Left renal cortex interstitium (tissue), 4 donors: Measurements from ENCODE around the gene LYRM1. TPM values are rescaled to one million over a fixed set of nuclear protein-coding genes. Genes with fewer than 3 reads are reported as not detected.
A peak's percentile ranks its signal among the peaks of the same experiment; 100 is the strongest.

Experiments
- DNase-seq, 4 donors: peaks; one replicate each; pipeline ENCODE4 v3.0.0-alpha.2; 2013; ENCODE audit warnings: low read depth in 4 of 4, low spot score in 2 of 4, missing footprints in 1 of 4
- polyA plus RNA-seq, 4 donors: library from polyadenylated mRNA; unstranded; fragments of 120-200 nt; gene quantifications; one replicate each; pipeline ENCODE4 v1.2.1, GENCODE V29; 2013; ENCODE audit not compliant: insufficient read length in 4 of 4

LYRM1 gene
- polyA plus RNA-seq, 4 donors, result 45.1 to 53.7 (median 47.4) TPM

DNA sequence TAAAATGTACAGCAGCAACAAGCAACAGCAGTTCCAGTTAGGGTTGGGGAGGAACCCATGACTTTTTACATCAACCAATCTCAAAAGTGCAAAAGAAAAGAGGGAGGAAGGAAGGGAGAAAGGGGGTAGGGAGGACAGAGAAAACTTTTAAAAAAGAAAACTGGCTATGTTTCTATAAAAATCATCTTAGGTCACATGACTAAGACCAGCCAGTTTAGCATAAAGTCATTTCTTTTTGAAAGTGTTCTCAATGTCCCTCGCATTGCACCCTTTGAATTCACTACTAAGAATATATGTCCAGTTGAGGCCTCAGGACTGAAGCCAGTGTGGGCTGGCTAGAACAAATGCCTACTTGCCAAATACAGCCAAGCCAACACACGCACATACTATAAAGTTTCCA, 29.3 kb upstream of the LYRM1 start:
- DNase-seq, result no peak

GRCh38 chr16:20871941-20872815, 28.4 kb upstream of the LYRM1 start:
- DNase-seq, result no peak

GRCh38 chr16:20873331-20873730, 27.2 kb upstream of the LYRM1 start:
- no peak for DNase-seq

DNA sequence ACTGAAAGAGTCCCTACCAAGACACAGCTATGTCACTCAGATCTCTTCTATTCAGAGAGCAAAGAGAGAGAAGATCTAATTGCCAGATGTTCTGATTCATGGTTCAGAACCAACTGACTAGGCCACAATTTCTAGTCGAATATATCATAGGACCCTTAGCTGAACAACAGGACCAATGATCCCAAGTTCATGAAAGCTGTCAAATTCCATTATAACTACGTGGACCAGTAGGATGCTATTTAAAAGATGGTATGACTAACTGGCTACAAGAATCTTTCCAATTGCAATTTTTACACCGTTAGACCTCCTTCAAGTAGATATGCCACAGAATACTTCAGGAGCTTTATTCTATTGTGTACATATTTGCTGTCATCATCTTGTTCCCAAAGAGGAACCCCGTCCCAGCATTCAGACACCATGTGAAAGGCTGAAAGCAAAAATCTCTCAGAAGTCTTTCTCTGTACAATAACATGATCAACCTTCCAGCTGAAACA, 26.4 kb upstream of the LYRM1 start:
- no peak for DNase-seq

- no peak for DNase-seq
These were observed 25.3 kb upstream of the LYRM1 start for GRCh38 chr16:20875355-20875650.

DNA sequence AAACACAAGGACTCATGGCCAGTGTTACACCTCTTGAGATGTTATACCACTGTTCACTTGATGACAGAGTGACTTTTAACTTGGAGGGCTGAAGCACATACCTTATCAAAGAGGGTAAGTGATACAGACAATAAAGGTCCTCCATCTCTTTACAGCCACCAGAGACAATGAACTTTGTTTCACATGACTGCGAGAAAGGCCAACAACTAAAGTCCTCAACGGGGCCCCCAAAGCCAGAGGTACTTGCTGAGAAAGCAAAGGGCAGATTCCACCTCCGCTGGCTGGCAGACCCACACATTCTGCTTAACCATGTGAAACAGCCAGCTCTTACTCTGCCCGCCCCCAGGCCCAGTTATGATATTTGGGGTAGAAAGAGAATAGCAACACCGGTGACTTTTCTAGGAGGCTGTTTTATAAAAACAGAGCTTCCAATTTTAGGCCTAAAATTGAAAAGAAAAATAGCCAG, 21.9 kb upstream of the LYRM1 start:
- DNase-seq, result peak in 1 of 4 donors; percentile 32

GRCh38 chr16:20879175-20880040, 21.2 kb upstream of the LYRM1 start:
- DNase-seq, result no peak

DNA sequence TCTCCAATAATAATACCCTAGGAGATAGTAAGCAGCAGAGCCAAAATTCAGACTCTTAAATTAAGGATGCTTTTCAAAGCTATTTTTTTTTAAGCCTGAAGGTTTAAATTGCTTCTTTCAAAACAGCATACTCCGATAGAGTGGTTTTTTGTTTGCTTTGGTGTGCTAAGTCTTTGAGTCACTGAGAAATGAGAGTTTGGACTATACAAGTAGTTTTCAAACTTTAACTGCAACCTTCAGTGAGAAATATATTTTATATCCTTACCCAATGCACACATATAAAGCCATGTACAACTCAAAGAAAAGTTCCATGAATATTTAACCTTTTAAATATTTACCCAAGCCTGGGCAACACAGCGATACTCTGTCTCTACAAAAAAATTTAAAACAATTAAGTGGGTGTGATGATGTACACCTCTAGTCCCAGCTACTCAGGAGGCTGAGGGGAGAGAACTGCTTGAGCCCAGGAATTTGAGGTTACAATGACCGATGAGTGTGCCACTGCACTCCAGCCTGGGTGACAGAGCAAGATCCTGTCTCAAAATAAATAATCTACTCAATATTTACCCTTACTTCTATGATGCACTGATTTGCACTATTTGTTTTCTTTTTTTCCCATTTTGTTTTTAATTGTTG, 19.6 kb upstream of the LYRM1 start:
- no peak for DNase-seq

- no peak for DNase-seq
These were observed 19.1 kb upstream of the LYRM1 start for GRCh38 chr16:20881503-20881878.

DNA sequence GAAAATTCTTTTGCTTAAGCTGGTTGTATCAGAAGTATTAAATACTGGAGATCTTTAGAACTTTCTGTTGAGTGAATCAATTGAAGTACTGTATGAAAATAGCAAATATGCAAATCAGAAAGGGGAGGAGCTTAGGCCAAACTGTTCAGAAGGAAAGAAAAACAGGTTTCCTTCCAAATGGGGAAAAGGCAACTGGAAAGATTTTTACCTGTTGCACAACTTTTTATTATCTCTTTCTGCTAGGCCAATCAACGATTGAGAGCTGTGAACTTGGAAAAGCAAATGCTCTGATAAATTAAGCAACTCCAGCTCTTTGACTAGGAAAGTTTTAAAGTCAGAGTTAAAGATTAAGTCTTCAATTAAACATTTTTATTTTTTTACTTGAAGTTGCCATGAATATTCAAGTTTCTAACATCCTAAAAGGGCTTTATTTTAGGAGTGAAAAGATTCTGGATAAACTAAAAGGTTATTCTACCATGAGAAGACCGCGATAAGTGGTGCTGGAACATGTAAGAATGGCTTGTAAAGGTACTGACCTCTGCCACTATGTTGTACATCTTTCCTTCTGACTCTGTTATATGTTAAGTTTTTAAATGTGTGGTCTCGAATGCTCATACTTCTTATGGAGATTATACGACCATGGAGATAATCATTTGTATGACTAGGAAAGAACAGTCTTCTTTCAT, 16.9 kb upstream of the LYRM1 start:
- DNase-seq, result no peak

DNA sequence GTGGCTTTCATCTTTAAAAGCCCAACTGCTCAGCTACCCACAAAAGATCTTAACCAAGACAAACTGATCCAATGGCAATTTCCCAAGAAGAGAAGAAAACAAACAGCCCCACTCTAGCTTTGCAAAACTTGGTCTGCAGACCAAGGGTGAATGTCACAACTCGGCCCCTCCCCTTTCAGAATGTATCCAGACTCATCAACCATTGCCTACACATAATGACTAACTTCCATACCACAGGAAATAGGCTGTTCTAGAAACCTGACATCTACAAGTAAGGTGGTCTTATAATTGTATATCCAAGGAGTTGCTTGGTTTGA, 16.4 kb upstream of the LYRM1 start:
- no peak for DNase-seq

GRCh38 chr16:20886320-20886719, 14.3 kb upstream of the LYRM1 start:
- DNase-seq, result no peak

DNA sequence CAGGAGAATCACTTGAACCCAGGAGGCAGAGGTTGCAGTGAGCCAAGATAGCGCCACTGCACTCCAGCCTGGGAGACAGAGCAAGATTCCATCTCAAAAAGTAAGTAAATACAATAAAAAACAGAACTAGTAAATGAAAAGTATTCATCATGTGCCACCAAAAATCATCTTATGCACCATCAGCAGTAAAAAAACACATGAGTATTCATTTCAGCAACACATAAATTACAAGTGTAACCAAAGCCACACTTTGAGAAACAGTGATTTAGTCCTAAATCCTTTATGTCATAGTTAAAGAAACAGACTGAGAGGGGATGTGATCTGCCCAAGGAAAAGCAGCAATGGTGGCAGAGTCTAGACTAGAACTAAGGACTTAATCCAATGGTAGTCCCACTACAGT, 13.4 kb upstream of the LYRM1 start:
- no peak for DNase-seq

DNA sequence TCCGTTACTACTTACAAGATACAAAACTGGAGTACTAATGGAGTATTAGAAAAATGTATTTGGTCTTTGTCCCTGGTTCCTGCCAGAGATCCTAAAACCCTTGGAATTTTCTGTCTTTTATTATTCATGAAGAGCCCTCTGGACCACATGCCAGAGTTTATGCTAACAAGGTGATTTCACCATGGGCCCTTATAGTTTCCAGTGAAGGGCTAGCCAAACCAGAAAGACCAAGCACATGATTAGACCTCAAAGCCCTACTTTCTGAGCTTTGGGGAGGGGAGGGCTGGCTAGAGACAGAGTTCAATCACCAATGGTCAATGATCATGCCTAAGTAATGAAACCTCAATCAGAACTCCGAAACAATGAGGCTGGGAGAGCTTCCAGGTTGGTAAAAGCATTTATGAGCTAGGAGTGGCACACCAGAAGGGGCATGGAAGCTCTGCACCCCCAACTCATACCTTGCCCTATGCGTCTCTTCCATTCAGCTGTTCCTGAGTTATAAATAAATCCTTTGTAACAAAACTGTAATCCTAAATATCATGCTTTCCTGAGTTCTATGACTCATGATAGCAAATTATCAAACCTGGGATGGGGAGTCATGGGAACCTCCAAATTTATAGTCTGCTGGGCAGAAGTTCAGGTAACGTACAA, 10.8 kb upstream of the LYRM1 start:
- DNase-seq, result no peak

- no peak for DNase-seq
These were observed 6.2 kb upstream of the LYRM1 start for GRCh38 chr16:20894388-20894787.

GRCh38 chr16:20897253-20897897, 3.2 kb upstream of the LYRM1 start:
- no peak for DNase-seq

DNA sequence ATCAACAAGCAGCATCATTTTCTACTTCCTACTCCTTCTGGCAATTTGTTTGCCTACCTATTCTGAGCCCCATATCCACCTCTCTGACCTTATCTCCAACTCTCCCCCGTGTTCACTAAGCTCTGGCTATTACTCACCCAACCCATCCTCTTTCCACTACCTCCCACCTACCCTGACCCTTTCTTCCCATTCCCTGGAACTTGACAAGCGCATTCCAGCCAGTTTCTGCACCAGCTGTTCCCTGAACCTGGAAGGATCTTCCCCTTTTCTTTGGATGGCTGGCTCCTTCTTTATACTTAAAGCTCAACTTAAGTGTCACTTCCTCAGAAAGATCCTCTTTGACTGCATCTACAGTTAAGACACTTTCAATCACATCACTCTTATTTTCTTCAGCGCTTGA, 2.6 kb upstream of the LYRM1 start:
- DNase-seq, result no peak

GRCh38 chr16:20899071-20899470, 1.5 kb upstream of the LYRM1 start:
- no peak for DNase-seq

DNA sequence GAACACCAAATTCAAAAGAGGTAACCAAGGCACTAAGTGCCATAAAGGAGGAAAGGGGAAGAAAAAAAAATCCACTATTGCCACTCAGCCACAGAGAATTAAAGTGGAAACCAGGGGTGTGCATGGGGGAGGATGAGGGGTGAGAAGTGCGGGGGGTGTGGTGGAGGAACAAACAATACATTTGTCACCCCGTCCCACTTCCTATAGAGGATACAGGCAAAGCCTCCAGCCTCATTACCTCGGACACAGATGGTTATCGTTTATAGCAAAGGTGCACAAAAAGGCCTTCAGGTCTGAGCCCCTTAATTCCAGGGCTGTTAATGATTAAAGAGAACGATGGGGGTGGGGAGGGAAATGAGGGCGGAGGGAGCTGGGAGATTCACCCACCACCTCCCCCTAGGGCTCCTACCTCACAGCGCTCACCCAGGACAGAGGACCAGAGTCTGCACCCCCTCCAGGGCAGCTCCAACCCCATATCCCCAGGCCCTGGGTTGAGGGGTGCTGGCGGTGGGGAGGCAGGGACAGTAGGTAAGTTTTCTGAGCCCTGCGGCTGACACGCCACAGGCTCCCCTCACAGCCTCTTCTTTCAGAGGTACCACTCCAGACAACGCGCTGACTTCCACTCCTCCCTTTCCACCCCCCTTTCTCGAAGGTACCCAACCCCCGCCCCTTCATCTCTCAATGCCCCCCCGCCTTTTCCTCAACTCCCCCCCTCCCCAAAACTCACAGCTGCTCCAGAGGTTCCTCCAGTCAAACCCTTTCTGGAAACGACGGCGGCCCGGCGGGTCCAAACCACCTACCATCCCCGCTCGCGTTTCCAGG, 883 bp upstream of the LYRM1 start:
- DNase-seq, result peak in 1 of 4 donors; percentile 53
